SH-SY5Y (cell line): Measurements from ENCODE around the gene MEIOB.

Experiments used
- GATA2 ChIP-seq: IDR thresholded peaks from 2 replicates; pipeline ENCODE4 v1.6.1; 2011; ENCODE audit warnings: mild to moderate bottlenecking, low read depth, low read length
- GATA3 ChIP-seq: IDR thresholded peaks from 2 replicates; pipeline ENCODE4 v1.6.1; 2011; ENCODE audit warnings: low read depth, mild to moderate bottlenecking, low read length, moderate library complexity

MEIOB gene

GRCh38 chr16:1895068-1895467, 23.1 kb upstream of the MEIOB start:
- TF ChIP-seq GATA3, result no peak
- no peak for TF ChIP-seq GATA2

GRCh38 chr16:1890708-1891050, 18.7 kb upstream of the MEIOB start:
- TF ChIP-seq GATA2, result no peak
- TF ChIP-seq GATA3, result no peak

GRCh38 chr16:1890024-1890707, 18.2 kb upstream of the MEIOB start:
- TF ChIP-seq GATA2 (peak; percentile 75), GATA3 (no peak; the same call in 1 of the 2 replicates)

- no peak for TF ChIP-seq GATA2
- no peak for TF ChIP-seq GATA3
Observed at GRCh38 chr16:1887711-1888354, 15.9 kb upstream of the MEIOB start.

GRCh38 chr16:1884889-1885288, 12.9 kb upstream of the MEIOB start:
- TF ChIP-seq GATA3 (no peak), GATA2 (no peak)

GRCh38 chr16:1884155-1884760, 12.3 kb upstream of the MEIOB start:
- no peak for TF ChIP-seq GATA2
- TF ChIP-seq GATA3, result no peak

GRCh38 chr16:1879477-1879876, 7.5 kb upstream of the MEIOB start:
- TF ChIP-seq GATA3, result no peak
- no peak for TF ChIP-seq GATA2

- TF ChIP-seq GATA2 (no peak), GATA3 (no peak)
Observed at GRCh38 chr16:1878256-1878655, 6.3 kb upstream of the MEIOB start.

GRCh38 chr16:1877804-1878203, 5.8 kb upstream of the MEIOB start:
- no peak for TF ChIP-seq GATA2
- TF ChIP-seq GATA3, result no peak

- TF ChIP-seq GATA3, result no peak
- no peak for TF ChIP-seq GATA2
Observed at GRCh38 chr16:1877089-1877488, 5.1 kb upstream of the MEIOB start.

GRCh38 chr16:1876468-1876867, 4.5 kb upstream of the MEIOB start:
- no peak for TF ChIP-seq GATA2
- no peak for TF ChIP-seq GATA3

- TF ChIP-seq GATA2 (no peak), GATA3 (no peak)
Observed at GRCh38 chr16:1874854-1875253, 2.9 kb upstream of the MEIOB start.

GRCh38 chr16:1870365-1871082, 1.4 kb downstream of the MEIOB start:
- TF ChIP-seq GATA3 (no peak), GATA2 (no peak)

GRCh38 chr16:1865902-1866690, 5.9 kb downstream of the MEIOB start:
- TF ChIP-seq GATA2 (no peak), GATA3 (no peak)
